DLD1 (cell line): ENCODE data around the gene EHD4.

ENCODE experiments used
- in situ Hi-C: cut with HindIII; loops from 2 replicates; pipeline ENCODE4 v1.10.0; 2017; ENCODE audit warnings: low sequenced_read_pairs

Gene EHD4

GRCh38 chr15:41940441-41940857 lies 31.9 kb downstream of the EHD4 start:
- in situ Hi-C loops, result no loop called here

- in situ Hi-C loops, result no loop called here
Observed at GRCh38 chr15:41939986-41940385, 32.4 kb downstream of the EHD4 start.

DNA sequence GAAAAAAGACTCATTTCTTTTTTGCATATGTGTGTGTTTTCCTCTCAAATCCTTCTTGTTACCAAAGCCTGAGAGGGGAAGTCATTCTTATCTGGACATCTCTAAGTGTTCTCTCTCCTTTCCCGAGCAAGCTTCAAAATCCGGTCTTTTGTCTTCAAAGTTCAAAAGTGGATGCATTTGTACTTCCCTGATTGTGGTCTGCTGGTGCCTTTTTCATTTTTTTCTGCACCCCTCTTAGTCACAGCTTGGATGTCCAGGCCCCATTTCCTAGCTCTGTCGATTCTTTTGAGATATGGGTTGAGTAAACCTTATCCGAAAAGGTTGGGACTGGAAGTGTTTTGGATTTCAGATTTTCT lies 34.8 kb downstream of the EHD4 start:
- in situ Hi-C loops, result no loop called here

GRCh38 chr15:41936649-41937567 lies 35.4 kb downstream of the EHD4 start:
- in situ Hi-C loops, result no loop called here

DNA sequence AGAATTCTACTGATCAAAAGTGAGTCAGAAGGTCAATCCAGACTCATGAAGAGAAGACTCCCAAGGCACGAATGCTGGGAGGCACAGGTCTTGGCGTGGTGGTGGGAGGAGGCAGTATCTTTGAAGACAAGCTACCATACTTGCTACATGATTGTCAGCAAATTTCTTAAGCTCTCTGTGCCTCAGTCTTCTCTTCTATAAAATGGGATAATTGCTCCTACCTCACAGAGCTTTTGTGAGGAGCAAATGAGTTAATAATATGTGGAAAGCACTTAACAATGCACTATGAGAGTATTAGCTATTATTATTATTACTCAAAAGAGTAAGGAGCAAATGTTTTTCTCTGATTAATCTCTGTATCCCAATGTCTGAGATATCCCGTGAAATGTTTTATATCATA lies 36.2 kb downstream of the EHD4 start:
- in situ Hi-C loops, result no loop called here

- in situ Hi-C loops, result no loop called here
Observed at GRCh38 chr15:41935566-41936020, 36.8 kb downstream of the EHD4 start.

DNA sequence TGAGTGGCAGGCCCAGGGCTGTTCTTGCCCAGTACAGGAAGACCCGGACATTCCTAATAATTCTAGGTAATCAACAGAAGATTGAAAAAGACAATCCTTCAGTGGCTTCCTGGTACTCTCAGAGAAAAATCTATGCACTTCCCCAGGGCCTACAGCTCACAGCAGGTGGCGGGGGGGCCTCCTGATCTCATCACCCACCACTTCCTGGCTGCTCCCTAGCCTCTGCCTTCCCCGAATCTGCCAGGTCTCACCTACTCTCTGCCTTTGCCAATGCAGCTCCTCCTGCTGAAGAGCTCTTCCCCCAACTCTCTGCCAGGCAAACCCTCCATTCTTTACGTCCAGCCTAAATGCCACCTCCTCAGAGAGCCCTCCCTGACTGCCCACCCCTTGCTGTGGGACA lies 37.5 kb downstream of the EHD4 start:
- in situ Hi-C loops, result no loop called here

GRCh38 chr15:41933771-41934170 lies 38.6 kb downstream of the EHD4 start:
- in situ Hi-C loops, result no loop called here

GRCh38 chr15:41933326-41933725 lies 39.0 kb downstream of the EHD4 start:
- in situ Hi-C loops, result no loop called here

DNA sequence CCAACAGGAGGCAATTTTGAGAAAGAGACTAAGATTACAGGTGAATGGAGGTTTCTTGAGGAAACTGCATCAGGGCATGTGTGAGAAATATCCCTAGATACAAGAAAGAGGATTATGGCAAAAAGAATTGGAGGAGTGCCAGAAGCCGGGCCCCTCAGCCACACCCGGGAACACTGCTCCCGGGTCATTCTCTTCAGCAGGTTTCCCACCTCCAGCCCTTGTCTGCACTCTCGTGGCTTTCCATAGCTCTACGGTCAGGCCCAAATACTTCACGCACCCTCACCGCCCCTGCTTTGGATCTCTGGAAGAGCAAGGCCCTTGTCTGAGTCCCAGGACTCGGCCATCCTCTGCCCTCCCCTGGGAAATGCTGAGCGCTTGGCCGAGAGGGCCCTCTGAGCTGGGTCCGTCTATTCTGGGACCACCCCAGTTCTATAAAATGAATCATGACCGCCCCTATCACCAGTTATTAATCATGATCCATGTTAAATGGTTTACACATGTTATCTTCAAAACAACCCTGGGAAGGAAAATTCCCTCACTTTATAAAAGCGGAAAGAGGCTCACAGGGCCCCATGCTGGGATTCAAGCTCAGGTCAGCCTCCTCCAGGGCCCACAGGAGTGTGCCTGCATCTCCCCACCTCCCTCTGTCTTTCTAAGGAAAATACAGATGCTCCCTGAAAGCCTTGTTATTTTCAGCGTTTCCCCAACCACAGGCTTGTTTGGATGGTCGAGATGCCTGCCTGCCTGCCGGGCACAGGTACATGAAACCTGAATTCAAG lies 39.7 kb downstream of the EHD4 start:
- in situ Hi-C loops, result no loop called here

- in situ Hi-C loops, result no loop called here
Observed at GRCh38 chr15:41932101-41932500, 40.3 kb downstream of the EHD4 start.

- in situ Hi-C loops, result no loop called here
Observed at GRCh38 chr15:41930867-41931222, 41.5 kb downstream of the EHD4 start.

- in situ Hi-C loops, result no loop called here
Observed at GRCh38 chr15:41930221-41930866, 42.0 kb downstream of the EHD4 start.

- in situ Hi-C loops, result no loop called here
Observed at GRCh38 chr15:41928637-41929620, 43.4 kb downstream of the EHD4 start.

DNA sequence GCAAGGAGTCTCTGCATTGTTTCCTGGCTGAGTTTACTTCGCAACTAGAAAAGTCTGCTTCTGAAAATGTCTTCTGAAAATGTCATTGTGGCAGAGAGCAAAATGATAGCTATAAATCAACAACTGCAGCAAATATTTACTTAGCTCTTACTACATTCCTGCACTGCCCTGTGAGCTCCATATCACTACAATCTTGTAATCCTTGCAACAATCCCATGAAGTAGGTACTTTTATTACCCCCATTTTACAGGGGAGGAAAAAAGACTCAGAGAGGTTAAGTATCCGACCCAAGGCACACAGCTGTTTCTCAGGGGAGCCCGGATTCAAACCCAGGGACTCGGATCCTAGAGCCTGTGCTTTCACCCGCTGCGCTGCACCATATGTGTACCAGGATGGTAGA lies 44.3 kb downstream of the EHD4 start:
- in situ Hi-C loops, result no loop called here

GRCh38 chr15:41927536-41927935 lies 44.8 kb downstream of the EHD4 start:
- in situ Hi-C loops, result no loop called here

DNA sequence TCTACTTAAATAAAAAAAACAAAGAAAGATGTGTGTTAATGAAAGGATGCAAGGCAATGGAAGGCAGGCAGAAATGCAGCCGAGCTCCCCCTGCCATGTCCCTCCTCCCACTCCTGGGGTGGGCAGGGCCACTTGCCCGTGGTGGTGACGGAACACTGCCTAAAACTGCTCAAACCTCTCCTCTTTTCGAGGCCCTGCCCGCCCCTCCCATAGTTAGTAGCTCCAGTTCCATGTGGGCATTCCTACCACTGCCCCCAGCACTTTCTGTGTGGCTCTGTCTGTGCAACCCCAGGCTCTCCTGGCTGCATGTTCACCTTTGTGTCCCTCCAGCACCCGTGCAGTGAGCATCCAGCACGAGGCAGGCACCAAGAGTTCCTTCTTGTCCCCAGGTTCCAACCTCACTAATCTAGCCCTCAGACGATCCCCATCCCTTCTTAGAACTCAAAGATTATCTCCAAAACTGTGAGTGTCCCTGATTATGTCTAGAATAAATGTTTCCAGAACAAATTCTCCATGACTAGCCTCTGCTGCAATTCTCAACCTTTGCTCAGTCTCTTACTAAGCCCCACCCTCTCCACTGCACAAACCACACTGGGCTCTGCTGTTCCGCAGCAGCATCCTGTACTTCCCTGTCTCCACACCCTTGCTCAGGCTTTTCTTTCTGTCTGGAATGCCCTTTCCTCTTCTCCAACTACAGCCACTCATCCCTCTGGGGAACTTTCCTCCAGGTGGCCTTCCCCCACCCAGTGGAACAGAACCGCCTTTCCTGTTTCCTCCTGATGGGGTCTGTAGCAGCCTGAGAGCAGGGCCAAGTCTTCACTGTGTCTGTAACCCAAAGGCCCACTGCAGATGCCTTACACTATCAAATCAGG lies 45.9 kb downstream of the EHD4 start:
- in situ Hi-C loops, result no loop called here

GRCh38 chr15:41925086-41925608 lies 47.2 kb downstream of the EHD4 start:
- in situ Hi-C loops, result no loop called here

GRCh38 chr15:41923401-41923997 lies 48.9 kb downstream of the EHD4 start:
- in situ Hi-C loops, result no loop called here
